Esophagus squamous epithelium (tissue), 4 donors: Measurements from ENCODE around the gene BHLHE23.

Experiments used
- POLR2A ChIP-seq, 4 donors: fragments of 450-650 bp; IDR thresholded peaks; one replicate each; pipeline ENCODE4 v1.6.1; 2017; ENCODE audit warnings: antibody characterized with exemption in 4 of 4, mild to moderate bottlenecking in 4 of 4, moderate library complexity in 3 of 4
- TF ChIP-seq, protein P1 (sequence below), 6 experiments: fragments of 450-650 bp in 4 of 6; fragments of 200-600 bp in 2 of 6; sonication (generic) in 2 of 6; IDR thresholded peaks; one replicate each; pipeline ENCODE4 v1.5.1; 2016 to 2019; ENCODE audit warnings: antibody characterized with exemption in 6 of 6, mild to moderate bottlenecking in 4 of 6, moderate library complexity in 4 of 6

DNA sequence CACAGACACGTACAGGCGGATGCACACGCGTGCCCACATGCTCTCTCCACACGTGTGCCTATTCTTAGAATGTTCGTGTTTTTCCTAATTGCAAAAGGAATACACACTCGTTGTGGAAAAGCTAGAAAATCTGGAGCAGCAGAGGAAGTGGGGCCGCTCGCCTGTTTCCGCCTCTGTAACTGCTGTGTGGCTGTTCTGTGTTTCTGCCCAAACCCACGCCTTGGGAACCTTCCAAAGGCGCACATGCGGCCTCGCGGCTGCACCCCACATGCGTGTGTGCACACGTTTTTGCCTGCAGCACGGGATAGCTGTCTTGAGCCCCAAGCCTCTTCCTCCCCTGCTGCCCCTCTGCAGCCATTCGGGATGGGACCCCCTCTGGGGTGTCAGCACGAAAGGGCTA, 42.1 kb downstream of the BHLHE23 start:
- TF ChIP-seq POLR2A (IDR thresholded peaks at IDR 0.05): no peak
- TF ChIP-seq, protein P1, sequence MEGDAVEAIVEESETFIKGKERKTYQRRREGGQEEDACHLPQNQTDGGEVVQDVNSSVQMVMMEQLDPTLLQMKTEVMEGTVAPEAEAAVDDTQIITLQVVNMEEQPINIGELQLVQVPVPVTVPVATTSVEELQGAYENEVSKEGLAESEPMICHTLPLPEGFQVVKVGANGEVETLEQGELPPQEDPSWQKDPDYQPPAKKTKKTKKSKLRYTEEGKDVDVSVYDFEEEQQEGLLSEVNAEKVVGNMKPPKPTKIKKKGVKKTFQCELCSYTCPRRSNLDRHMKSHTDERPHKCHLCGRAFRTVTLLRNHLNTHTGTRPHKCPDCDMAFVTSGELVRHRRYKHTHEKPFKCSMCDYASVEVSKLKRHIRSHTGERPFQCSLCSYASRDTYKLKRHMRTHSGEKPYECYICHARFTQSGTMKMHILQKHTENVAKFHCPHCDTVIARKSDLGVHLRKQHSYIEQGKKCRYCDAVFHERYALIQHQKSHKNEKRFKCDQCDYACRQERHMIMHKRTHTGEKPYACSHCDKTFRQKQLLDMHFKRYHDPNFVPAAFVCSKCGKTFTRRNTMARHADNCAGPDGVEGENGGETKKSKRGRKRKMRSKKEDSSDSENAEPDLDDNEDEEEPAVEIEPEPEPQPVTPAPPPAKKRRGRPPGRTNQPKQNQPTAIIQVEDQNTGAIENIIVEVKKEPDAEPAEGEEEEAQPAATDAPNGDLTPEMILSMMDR (IDR thresholded peaks at IDR 0.05): no peak
